HG03280 (cell line): Measurements from ENCODE around the gene LRRFIP1.
"Not testable (repeated sequence)": the region's sequence is repeated elsewhere in the genome, so short reads cannot be mapped to it uniquely, and the experiment has no call there.

Experiments
- ATAC-seq: cut with Tn5 transposase; IDR thresholded peaks from one replicate; pipeline ENCODE4 v1.9.1; 2021; ENCODE audit warnings: mild to moderate bottlenecking, moderate library complexity; ENCODE audit not compliant: unreplicated experiment

Gene LRRFIP1

DNA sequence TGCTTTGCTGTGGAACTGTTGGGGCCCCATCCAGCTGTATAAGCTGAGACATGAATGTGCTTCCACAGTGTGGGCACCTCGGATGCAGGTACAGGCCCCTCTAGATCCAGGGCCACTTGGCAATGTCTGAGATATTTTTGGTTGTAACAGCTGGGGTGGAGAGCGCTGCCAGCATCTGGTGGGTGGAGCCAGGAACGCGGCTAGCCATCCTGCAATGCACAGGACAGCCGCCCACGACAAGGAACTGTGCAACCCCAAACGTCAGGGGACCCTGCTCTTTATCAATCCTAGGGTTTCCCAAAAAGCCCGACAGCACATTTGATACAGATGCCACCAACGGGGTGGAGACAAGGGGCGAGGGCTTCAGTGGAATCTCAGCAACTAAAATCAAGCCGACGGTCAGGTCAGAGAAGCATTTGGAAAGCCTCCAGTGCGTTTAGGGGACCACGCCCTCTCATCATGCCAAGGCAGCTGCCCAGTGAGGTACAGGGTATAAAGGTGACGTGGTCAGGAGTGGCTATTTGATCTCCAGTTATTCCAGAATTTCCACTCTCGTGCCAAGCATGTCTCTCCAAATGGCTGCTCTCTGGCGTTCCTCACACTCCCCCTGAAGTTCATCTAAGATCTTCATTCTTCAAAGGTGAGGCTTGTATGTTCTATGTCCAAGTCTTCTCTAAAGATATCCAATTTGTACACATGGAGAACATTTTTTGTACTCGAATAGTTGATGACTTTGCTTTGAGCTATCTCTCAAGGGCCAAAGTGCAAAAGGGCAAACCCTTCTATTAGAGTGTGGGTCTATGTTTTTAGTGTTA, 55.7 kb downstream of the LRRFIP1 start:
- no peak for ATAC-seq

DNA sequence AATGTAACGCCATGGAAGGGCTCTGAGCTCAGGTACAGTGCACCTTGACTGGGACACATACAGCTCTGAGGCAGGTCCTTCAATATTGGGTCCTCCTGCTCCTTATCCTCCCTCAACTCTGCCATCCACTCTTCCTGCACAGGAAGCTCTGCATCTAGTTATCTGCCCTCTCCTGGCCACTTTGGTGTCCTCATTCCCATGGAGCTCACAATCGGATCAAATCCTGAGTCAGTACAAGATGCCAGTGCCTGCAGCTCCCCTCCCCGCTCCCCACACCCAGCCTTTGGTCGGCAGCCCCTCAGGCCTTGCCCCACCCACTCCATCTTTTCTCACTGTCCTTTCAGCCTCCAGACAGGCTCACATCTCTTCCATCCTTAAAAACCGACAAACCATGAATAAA, 58.0 kb downstream of the LRRFIP1 start:
- ATAC-seq = no peak

DNA sequence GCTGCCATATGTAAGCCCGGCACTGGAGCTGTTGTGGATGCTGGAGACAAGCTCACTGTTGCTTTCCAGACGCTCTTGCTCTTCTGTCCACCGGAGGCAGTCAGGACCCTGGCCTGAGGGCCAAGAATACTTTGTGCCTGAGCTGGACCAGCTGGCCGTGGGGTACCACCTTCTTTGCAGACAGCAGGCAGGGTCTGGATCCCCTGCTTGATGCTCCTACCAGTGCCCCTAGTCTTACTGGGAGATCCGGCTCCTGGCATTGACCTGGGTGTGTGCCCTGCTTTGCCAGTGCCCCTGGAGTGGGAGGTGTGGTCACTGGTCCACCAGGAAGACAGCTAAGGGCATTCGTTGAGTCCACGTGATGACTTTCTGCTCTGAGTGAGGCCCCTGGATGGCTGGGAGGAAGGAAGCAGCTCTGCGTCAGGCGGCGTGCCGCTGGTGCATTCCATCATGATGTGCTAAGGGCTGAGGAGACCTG, 59.3 kb downstream of the LRRFIP1 start:
- ATAC-seq = no peak

DNA sequence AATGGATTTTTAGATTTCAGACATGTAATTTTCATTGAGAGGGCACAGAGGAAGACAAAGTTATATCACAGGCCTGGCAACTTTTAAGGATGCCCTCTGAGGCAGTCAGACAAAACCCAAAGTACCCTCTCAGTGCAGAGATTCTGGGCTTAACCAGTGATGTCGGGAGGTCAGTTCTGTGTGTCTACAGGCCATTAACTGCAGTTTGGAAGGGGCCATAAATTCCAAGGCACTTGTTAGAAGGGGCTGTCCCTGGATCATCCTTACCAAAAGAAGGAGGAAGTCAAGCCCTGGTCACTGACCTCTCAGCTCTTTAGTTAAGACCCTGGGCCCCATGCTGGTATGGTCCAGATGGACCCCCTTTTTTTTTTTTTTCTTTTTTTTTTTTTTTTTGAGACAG, 60.7 kb downstream of the LRRFIP1 start:
- ATAC-seq = no peak

DNA sequence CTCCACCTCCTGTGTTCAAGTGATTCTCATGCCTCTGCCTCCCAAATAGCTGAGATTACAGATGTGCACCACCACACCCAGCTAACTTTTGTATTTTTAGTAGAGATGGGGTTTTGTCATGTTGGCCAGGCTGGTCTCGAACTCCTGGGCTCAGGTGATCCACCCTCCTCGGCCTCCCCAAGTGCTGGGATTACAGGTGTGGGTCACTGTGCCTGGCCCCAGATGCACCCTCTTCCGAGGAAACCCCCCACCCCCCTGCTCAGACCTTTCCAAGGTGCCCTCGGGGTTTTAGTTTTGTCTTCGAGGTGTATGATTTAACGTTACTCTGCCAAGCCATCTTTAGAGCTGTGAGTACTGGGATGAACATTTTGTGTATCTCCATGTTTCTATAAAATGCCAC, 61.2 kb downstream of the LRRFIP1 start:
- ATAC-seq = not testable (repeated sequence)

DNA sequence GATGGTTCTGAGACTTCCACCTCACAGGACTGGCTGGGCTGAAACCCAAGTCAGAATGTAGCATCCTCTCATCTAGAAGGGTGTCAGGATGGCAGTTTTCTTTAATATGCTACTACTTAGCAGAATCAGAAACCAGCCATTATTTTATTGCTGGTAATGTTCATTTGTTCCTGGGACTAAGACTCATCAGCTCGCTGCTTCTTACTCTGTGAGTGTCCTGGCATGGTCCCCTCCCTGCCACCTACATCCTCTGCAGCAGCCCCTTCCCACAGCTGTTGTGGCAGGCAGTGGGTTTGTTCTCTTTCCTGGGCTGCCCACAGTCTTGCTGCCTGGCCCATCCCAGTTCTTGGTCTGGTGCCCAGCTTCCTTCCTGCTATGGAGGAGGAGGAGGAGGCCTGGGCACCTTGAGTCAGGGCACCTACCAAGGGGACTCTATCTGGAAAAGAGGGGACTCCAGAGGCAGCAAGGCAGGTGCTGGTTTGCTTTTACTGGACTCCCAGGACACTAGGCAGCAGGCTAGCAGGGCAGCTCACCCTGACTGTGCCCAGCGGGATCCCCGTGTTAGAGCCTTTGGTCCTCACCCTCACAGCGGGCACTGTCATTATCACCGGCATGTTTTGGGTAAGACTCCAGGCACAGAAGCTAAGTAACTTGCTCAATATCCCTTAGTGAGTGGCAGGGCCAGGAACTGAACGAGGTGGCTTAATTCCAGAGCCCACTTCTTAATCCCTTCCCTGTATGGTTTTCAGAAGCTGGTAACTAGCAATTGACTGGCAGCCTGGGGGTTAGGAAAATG, 62.1 kb downstream of the LRRFIP1 start:
- no peak for ATAC-seq

DNA sequence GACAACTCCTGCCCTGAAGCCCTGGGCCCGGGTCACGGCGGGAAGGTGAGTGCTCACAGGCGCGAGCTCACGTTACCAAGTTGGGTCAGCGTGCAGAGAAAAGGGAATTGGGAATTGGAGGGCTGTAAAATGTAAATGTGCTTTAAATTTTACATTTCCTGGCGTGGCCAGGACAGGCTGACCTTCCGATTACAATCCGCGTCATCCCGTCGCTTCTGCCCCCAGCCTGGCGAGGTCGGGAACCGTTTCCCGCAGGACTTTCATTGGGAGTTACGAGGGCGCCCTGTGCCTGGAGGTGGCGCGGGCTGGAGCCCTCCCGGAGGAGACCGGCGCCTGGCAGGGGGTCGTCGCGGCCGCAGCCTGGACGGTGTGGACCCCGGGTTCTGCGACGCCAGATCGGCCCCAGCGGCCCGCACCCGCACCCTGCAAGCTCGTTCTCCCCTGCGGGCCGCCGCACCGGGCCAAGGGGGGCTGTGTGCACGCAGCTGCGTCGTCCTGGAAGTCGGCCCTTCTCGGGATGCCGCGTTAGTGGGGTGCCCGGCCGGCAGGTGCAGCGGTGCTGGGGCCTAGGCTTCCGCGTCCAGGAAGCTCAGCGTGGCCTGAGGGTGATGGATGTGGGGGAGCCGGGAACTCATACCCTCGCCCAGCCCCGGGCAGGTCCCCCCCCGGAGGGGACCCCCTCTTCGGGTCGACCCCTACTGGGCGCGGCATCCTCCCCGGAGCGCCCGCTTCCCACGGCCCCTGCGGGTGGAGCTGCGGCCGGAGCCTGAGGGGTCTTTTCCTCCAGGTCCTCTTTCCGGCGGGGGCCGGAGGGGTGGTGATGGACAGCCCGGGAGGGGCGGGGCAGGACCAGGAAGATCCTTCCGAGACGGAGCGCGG, 63.9 kb downstream of the LRRFIP1 start:
- ATAC-seq = peak; percentile 46

DNA sequence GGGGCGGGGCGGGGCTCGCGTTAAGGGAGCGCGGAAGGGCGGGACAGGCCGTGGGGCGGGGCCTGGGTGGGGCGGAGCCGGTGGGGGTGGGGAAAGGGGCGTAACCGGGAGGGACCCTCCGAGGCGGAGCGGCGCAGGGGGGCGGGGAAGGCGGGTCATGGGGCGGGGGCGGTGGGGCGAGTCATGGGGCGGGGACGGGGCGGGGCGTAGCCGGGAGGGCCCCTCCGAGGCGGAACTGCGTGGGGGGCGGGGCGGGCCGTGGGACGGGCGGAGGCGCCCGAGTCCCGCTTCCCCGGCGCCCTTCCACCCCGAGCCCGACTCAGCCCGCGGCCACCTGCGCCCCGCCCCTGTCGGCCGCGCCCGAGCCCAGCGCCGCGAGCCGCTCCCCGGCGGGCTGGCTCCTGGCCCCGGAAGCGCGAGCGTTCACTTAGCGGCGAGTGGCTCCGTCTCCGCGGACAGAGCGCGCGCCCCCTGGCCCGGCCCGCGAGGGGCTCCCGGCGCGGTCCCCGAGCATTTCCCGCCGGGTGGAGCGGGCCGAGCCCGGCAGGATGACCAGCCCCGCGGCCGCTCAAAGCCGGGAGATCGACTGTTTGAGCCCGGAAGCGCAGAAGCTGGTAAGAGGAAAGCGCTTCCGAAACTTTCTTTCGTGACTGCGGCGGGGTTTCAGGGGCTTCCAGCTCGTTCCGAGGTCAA, 64.7 kb downstream of the LRRFIP1 start:
- peak; percentile 60 for ATAC-seq

DNA sequence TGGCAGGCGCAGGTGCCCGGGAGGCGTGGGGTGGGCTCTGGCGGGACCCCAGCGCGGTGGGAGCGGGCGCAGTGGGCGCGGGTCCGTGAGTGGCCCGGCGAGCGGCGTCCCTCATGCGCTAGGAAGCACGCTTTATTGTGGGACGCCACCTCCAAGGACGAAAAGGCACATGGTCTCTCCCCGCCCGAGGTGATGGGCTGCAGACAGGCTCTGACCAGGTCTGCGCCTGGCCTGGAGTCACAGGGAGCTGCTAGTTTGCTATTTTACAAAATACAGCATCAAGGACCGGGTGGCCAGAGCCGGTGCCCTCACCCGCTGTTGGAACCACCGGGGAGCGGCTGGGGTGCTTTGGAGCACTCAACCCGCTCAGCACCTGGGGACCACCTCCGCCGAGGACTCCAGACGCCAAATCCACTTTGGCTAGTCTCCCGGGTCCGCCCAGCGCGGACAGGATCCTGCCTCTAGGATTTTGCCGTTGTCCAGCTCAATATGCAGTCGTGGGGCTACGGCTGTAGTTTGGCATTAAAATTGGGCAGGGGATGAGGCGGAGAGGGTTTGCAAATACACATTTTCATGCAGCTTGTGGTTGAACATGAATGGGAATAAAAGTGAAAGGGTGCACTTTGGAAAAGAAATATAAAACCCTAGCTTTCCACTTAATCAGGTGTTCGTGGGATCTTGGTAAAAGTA, 65.4 kb downstream of the LRRFIP1 start:
- ATAC-seq = peak; percentile 0

DNA sequence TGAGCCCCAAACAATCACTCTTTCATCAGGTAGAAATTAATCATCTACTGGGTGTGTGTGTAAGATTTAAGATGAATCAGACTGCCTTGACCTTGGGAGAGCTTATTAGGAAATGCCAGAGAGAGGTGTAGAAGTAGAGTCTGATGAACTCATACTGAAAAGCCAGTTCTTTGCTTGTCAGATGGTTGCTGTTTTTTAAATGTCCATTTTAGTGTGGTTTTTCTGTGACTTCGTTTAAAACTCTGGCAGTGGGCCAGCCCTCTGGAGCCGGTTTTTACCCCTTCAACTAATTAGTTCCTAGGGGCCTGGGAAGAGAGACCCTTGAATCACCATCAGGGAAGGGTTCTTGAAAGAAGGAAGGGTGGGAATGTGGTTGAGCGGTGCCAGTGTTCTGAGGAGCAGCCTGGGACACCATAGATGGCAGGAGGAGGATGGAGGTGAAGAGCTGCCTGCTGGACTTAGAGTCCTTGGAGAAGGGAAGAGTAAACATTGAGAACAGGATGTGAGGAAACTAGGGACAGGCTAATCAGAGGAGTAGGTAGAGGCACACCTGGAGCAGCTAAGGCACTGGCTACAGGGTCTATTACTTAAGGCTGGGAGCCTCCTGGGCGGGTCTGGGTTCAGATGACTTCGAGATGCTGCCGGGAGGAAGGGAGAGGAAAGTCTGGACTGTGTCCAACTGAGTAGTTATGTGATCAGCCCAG, 66.1 kb downstream of the LRRFIP1 start:
- no peak for ATAC-seq

DNA sequence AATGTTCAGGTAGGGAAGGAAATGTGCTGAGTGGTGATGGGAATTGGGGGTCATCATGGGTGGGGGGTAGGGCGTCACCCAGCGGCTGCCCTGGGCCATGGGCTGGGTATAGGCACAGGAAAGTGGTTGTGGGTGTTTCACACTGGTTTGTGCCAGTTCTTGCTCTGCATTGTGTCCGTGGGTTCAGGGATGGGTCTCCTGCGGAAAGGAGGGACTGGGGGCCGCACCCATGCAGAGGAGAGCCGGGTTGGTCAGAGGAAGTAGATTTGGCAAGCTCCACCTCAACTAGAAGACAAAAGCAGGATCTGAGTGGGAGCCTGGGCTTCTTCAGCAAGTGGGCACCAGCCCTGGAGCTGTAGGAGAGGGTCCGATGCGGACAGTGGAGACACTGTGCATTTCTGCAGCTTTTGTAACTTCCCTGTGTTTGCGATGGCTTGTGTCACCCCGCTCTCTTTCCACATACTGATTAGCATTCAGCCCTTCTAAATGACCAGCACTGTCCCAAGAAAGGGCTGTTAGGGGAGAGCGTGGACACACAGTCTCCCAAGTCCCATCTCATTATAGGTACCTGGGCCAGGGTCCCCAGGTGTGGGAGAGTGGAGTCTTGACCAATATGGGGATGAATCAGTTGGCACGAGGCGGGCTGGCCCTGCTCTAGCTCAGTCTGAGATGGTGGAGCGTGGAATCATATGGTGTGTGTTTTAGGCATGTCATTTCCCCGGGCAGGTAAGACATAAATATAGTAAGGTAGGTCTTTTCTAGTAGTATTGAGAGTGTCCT, 67.2 kb downstream of the LRRFIP1 start:
- ATAC-seq = no peak

DNA sequence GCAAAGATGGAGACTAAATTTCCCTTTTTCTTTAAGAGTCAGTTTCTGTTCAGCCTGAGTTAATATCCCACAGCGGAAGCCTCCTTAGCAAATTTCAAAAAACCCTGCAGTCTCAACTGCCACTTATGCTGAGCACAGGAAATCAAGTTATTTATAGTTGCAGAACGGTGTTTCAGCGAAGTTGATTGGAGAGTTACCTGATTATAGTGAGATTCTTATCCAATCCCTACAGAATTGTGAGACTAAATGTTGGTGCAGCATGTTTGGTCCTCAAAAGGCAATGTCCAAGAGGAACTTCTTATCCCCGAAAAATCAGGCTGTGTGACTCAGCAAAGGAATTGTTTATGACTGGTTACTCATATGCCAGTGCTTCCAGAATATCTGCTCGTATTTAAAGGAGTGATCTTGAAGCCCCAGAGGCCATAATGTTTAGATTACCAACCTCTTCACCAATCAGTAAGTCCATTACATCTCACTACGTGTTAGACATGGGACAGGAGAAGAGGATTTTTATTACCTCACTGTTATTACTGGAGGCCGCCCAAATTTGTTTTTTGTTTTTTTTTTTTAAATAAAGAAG, 67.9 kb downstream of the LRRFIP1 start:
- ATAC-seq = no peak

DNA sequence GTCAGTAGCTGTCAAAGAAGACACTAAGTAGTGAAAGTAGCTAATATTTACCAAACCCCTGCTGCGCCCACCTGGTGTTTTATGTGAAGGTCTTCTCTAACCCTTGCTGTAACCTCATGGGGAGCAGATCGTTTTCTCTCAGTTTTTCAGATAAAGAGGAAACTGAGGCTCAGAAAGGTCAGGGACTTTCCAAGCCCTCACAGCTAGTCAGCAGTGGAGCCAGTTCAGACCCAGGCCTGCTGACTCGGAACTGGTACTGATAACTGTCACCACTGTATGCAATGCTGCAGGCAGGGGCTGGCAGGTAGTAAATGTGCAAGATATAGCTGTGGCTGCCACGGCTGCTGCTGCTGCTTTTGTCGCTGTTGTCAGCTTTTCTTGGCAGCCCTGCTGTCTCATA, 69.1 kb downstream of the LRRFIP1 start:
- no peak for ATAC-seq

DNA sequence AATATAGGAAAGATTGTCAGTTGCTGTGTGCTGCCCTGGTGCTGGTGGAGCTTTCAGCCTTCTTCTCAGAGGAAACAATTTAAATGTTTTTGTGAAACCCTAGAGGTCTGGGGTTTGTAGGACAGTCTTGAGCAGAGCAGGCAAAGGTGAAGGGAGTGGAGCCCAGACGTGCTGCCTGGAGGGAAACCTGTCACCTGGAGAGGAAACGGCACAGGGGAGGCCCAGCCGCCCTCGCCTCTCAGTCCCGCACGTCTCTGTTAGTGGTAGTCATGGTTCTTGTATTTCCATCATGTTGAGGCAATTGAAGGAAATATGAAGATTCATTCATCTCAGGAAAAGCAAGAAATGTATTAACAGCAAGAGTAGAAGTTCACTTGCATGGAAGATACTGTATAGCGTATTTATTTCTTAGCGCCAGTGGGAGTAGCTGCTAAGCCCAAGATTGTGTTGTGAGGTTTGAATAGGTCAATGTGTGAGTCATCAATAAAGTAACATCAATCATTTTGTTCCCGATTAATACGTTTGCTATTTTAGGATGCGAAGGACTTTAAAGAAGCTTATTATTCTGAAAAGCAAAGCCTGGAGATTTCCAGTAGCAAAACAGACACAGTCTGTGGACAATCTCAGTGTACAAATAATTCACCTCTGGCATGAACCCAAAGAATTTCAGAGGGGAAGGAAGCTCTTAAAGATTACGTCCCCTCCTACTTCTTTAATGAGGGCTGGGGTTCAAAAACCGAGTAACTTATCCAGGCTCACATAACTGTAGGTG, 70.4 kb downstream of the LRRFIP1 start:
- ATAC-seq = no peak

DNA sequence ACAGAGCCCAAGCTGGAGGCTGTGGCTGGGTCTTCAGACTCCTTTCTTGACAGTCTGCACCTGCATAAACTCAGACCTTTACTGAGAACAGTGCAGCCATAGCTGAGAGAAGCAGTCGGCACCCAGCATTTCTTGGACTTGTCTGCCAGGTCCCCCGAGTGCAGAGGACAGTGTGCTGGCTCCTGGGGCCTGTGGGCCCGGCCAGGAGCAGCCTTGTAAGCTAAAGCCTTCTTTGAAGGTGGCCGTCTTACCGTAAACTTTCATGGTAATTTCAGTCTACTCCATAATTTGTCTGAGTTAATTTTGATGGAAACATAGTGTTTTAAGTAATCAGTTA, 70.9 kb downstream of the LRRFIP1 start:
- no peak for ATAC-seq

DNA sequence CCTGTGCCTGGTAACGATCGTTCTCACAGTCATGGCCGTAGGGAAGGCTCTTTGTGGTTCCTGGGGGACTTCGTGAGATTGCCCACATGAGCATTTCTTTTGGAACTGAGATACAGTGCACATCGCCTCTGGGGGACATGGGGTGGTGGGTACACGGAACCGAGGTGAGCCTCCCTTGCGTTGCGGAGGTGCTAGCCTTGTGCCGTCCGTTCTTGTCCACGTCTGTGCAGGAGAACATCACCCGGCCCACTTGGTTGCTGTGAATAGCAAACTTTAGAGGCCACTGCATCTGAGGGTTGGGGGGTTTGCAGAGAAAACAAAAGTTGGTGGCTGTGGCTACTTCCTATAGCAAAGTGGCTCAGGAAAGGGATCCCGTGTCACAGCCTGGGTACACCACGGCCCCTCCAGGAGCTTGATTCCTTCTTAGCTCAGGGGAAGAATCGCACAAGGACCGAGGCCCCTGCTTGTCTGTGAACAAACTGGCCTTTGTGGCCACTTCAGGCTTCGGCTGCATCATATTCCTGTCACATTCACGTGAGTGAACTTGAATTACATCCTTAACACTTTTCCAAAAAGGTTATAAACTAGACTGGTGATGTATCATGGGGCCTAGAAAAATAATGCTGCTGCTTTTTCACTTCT, 72.6 kb downstream of the LRRFIP1 start:
- ATAC-seq = no peak

DNA sequence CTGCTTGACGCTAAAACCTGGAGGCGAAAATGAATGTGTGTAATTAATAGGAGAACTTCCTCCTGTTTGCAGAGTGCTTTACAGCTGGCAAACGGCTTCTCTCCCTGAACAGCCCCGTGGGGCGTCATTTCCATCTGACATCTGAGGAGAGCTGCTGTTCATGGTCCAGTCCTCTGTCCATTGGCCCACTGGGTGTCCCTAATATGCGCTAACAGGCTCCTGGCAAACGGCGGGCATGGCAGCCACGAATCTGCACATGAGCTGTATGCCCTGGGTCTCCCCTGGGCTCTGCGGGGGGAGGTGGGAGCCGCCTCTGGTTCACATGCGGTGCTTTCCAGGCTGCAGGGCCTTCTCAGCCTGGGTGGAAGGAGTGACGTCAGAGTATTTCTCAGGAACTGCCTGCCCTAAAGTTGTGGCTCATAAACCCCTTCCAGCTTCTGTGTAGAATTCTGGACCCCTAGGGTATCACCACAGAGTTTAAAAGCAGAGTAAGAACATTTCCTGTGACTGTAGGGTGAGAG, 73.2 kb downstream of the LRRFIP1 start:
- no peak for ATAC-seq
